Activated T-cell treated with anti-CD3 and anti-CD28 coated beads, Interleukin-2, amount 50 U/mL, for 72 hours (primary cell): ENCODE data around the gene SERINC5. TPM values are rescaled to one million over a fixed set of nuclear protein-coding genes. Genes with fewer than 3 reads are reported as not detected.
"Not testable (repeated sequence)": the region's sequence is repeated elsewhere in the genome, so short reads cannot be mapped to it uniquely, and the experiment has no call there.

Source experiments
- ATAC-seq, 2 donors: fragments of 150-1000 bp; cut with Tn5 transposase; replicated peaks in 1 of 2; 2 replicates each; pipeline ENCODE4 v1.10.0; 2021; ENCODE audit warnings: moderate library complexity in 2 of 2, mild to moderate bottlenecking in 1 of 2
- DNase-seq, 2 donors: peaks; one replicate each; pipeline ENCODE4 v3.0.0; 2021 to 2022; ENCODE audit warnings: mixed read lengths in 1 of 2
- H3K27ac Mint-ChIP-seq: one replicate; pipeline ENCODE4 v1.8.0; 2022; ENCODE audit warnings: mild to moderate bottlenecking, moderate library complexity, mixed read lengths
- H3K27me3 Mint-ChIP-seq: one replicate; pipeline ENCODE4 v1.8.0; 2022; ENCODE audit warnings: low read depth, mixed read lengths
- H3K36me3 Mint-ChIP-seq, 2 donors: one replicate each; pipeline ENCODE4 v1.8.0; 2022; ENCODE audit warnings: mixed read lengths in 2 of 2, mild to moderate bottlenecking in 1 of 2; ENCODE audit not compliant: insufficient read depth in 2 of 2
- H3K4me1 Mint-ChIP-seq: one replicate; pipeline ENCODE4 v1.8.0; 2022; ENCODE audit warnings: low read depth, mixed read lengths
- H3K4me3 Mint-ChIP-seq, 2 donors: one replicate each; pipeline ENCODE4 v1.8.0; 2022; ENCODE audit warnings: mild to moderate bottlenecking in 2 of 2, mixed read lengths in 2 of 2, moderate library complexity in 2 of 2
- H3K9me3 Mint-ChIP-seq, 2 donors: one replicate each; pipeline ENCODE4 v1.8.0; 2022; ENCODE audit warnings: mixed read lengths in 2 of 2
- total RNA-seq, 2 donors: library from RNA; stranded (reverse); gene quantifications; one replicate each; pipeline ENCODE4 v1.2.3, GENCODE V29; 2022

The SERINC5 gene
- total RNA-seq, 2 donors from 2014 or later, result 41.1 to 48.3 TPM

DNA sequence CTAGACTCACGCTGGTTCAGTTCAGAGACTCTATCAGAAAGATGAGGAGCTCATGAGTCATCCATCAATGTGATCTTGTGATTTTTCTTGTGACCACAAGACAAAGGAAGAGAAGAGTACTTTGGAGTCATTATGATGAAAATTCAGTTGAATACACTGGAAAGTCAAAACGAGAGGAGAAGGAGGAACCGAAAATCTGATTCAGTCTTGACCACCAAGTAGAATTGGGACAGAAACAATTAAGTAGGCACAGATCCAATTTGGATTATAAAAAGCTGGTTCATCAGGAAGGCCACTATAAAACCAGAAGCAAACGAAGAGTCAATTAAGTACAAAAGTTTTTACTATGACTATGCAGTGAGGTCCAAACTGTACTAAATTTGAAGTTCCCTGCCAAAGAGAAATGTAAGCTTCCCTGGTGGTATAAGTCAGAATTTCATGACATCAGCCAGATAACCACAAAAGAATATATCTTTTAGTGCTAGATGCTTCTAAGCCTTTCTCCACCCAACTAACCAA lies 129.8 kb downstream of the SERINC5 start:
- peak; percentile 87 to 91 for ATAC-seq
- peak; percentile 42 to 48 for DNase-seq
- peaks cover 3 to 7% of the 10 kb centered on the region in 2 donors for H3K9me3 Mint-ChIP-seq
- H3K27me3 Mint-ChIP-seq, result no peaks in the 10 kb centered on the region
- peaks cover 12 to 14% of the 10 kb centered on the region in 2 donors for H3K36me3 Mint-ChIP-seq
- peaks cover 38% of the 10 kb centered on the region for H3K4me1 Mint-ChIP-seq
- peak overlapping the region; percentile 81 to 82 for H3K4me3 Mint-ChIP-seq
- peak overlapping the region; percentile 27 for H3K27ac Mint-ChIP-seq

GRCh38 chr5:80125022-80125961 lies 130.6 kb downstream of the SERINC5 start:
- Mint-ChIP-seq H3K4me1 (peaks cover 38% of the 10 kb centered on the region), H3K36me3 (peaks cover 7 to 8% of the 10 kb centered on the region in 2 donors), H3K27me3 (no peaks in the 10 kb centered on the region), H3K4me3 (peak overlapping the region; percentile 81 to 82), H3K9me3 (peaks cover 0 to 2% of the 10 kb centered on the region in 2 donors), H3K27ac (peak overlapping the region; percentile 27)
- ATAC-seq (peak; percentile 13 to 26), DNase-seq (no peak)

GRCh38 chr5:80124121-80124918 lies 131.5 kb downstream of the SERINC5 start:
- H3K36me3 Mint-ChIP-seq, result peaks cover 7 to 8% of the 10 kb centered on the region in 2 donors
- no peaks in the 10 kb centered on the region for H3K27me3 Mint-ChIP-seq
- H3K4me3 Mint-ChIP-seq, result peak overlapping the region in 1 of 2 donors; percentile 40
- ATAC-seq (no peak), DNase-seq (no peak)
- no peak overlapping the region for H3K27ac Mint-ChIP-seq
- H3K9me3 Mint-ChIP-seq, result peaks cover 0 to 4% of the 10 kb centered on the region in 2 donors
- H3K4me1 Mint-ChIP-seq, result peaks cover 38% of the 10 kb centered on the region

DNA sequence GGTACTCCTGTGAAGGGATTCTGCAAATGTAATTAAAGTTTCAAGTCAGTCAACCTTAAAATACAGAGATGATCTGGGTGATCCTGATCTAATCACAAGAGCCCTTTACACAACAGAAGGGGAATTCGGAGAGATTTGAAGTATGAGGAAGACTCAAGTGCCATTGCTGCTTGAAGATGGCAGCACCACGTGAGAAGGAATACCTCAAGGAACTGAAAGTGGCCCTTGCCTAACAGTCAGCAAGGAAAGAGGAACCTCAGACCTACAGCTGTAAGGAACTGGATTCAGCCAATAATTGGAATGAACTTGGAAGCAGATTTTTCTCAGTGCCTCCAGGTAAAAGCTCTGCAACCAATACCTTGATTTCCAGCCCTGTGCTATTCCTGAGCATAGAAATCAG lies 133.3 kb downstream of the SERINC5 start:
- ATAC-seq, result no peak
- Mint-ChIP-seq H3K27ac (no peak overlapping the region), H3K4me3 (no peak overlapping the region), H3K27me3 (no peaks in the 10 kb centered on the region), H3K9me3 (peaks cover 2 to 5% of the 10 kb centered on the region in 2 donors), H3K36me3 (peaks cover 11 to 12% of the 10 kb centered on the region in 2 donors), H3K4me1 (peaks cover 36% of the 10 kb centered on the region)
- DNase-seq, result no peak

- peaks cover 30% of the 10 kb centered on the region for H3K4me1 Mint-ChIP-seq
- DNase-seq, result no peak
- no peak overlapping the region for H3K4me3 Mint-ChIP-seq
- H3K27ac Mint-ChIP-seq, result no peak overlapping the region
- H3K36me3 Mint-ChIP-seq, result peaks cover 10 to 16% of the 10 kb centered on the region in 2 donors
- H3K9me3 Mint-ChIP-seq, result peaks cover 2 to 5% of the 10 kb centered on the region in 2 donors
- no peaks in the 10 kb centered on the region for H3K27me3 Mint-ChIP-seq
- no peak for ATAC-seq
Measured at GRCh38 chr5:80119372-80119771, 136.5 kb downstream of the SERINC5 start.

- no peak for DNase-seq
- Mint-ChIP-seq H3K36me3 (peaks cover 10 to 24% of the 10 kb centered on the region in 2 donors), H3K27ac (no peak overlapping the region), H3K4me3 (no peak overlapping the region), H3K27me3 (no peaks in the 10 kb centered on the region), H3K4me1 (peaks cover 24% of the 10 kb centered on the region), H3K9me3 (peaks cover 5 to 11% of the 10 kb centered on the region in 2 donors)
- peak; percentile 28 to 54 for ATAC-seq
Measured at GRCh38 chr5:80117446-80117845, 138.4 kb downstream of the SERINC5 start.

GRCh38 chr5:80116465-80116864 lies 139.4 kb downstream of the SERINC5 start:
- Mint-ChIP-seq H3K27me3 (no peaks in the 10 kb centered on the region), H3K27ac (no peak overlapping the region)
- no peak for DNase-seq

DNA sequence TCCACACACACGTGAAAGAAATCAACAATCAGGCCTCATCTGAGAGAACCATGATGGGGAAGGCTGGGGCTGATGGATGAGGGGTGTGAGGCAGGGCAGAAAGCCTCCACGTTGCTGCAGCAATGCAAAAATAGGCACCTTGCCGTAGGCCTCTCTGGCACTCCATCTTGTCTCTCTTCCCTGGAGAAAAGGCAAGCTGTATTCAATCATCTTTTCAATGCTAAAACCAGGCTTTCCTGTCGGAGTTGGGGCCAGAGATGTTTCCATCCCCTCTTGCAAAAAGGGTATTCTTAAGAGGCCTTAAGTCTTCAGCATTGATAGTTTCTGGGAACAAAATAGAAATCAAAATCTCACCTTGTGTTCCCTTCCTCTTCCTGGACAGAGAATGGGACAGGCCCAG lies 139.8 kb downstream of the SERINC5 start:
- no peak overlapping the region for H3K4me3 Mint-ChIP-seq
- H3K27me3 Mint-ChIP-seq, result no peaks in the 10 kb centered on the region
- H3K9me3 Mint-ChIP-seq, result peaks cover 5 to 11% of the 10 kb centered on the region in 2 donors
- peak in 1 of 2 donors; percentile 8 for ATAC-seq
- DNase-seq, result no peak
- peaks cover 10 to 24% of the 10 kb centered on the region in 2 donors for H3K36me3 Mint-ChIP-seq
- peaks cover 20% of the 10 kb centered on the region for H3K4me1 Mint-ChIP-seq
- H3K27ac Mint-ChIP-seq, result no peak overlapping the region

More at GRCh38 chr5:80116465-80116864, 139.4 kb downstream of the SERINC5 start:
- Mint-ChIP-seq H3K36me3 (peaks cover 10 to 24% of the 10 kb centered on the region in 2 donors), H3K9me3 (peaks cover 5 to 11% of the 10 kb centered on the region in 2 donors), H3K4me1 (peaks cover 20% of the 10 kb centered on the region), H3K4me3 (no peak overlapping the region)
- ATAC-seq, result peak in 1 of 2 donors; percentile 16

GRCh38 chr5:80114860-80115259 lies 141.0 kb downstream of the SERINC5 start:
- Mint-ChIP-seq H3K36me3 (peaks cover 10 to 24% of the 10 kb centered on the region in 2 donors), H3K4me3 (no peak overlapping the region), H3K27me3 (no peaks in the 10 kb centered on the region), H3K4me1 (peaks cover 20% of the 10 kb centered on the region), H3K27ac (no peak overlapping the region), H3K9me3 (peaks cover 5 to 9% of the 10 kb centered on the region in 2 donors)
- DNase-seq (no peak), ATAC-seq (no peak)

- Mint-ChIP-seq H3K36me3 (peaks cover 5 to 12% of the 10 kb centered on the region in 2 donors), H3K4me1 (peaks cover 15% of the 10 kb centered on the region)
- DNase-seq, H3K9me3 Mint-ChIP-seq, H3K27ac Mint-ChIP-seq, H3K27me3 Mint-ChIP-seq, ATAC-seq, H3K4me3 Mint-ChIP-seq: not testable (repeated sequence)
Measured at GRCh38 chr5:80111376-80111990, 144.4 kb downstream of the SERINC5 start.

- H3K9me3 Mint-ChIP-seq, result peaks cover 9 to 10% of the 10 kb centered on the region in 2 donors
- no peak overlapping the region for H3K4me3 Mint-ChIP-seq
- ATAC-seq (peak in 1 of 2 donors; percentile 21), DNase-seq (no peak)
- no peak overlapping the region for H3K27ac Mint-ChIP-seq
- no peaks in the 10 kb centered on the region for H3K27me3 Mint-ChIP-seq
- peaks cover 23% of the 10 kb centered on the region for H3K4me1 Mint-ChIP-seq
- peaks cover 6 to 10% of the 10 kb centered on the region in 2 donors for H3K36me3 Mint-ChIP-seq
Measured at GRCh38 chr5:80109646-80110478, 146.0 kb downstream of the SERINC5 start.

DNA sequence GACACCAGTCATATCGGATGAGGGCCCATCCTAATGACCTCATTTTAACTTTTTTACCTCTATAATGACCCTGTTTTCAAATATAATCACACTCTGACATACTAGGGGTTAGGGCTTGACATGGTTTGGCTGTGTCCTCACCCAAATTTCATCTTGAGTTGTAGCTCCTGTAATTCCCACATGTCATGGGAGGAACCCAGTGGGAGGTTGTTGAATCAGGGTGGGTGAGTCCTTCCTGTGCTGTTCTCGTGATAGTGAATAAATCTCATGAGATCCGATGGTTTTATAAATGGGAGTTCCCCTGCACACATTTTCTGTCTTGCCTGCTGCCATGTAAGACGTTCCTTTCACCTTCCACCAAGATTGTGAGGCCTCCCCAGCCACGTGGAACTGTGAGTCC lies 148.9 kb downstream of the SERINC5 start:
- ATAC-seq, result no peak
- no peak overlapping the region for H3K4me3 Mint-ChIP-seq

More for the DNA sequence above, 148.9 kb downstream of the SERINC5 start:
- H3K36me3 Mint-ChIP-seq, result peaks cover 2% of the 10 kb centered on the region in 2 donors
- H3K9me3 Mint-ChIP-seq, result peaks cover 3 to 7% of the 10 kb centered on the region in 2 donors
- no peak overlapping the region for H3K27ac Mint-ChIP-seq
- peaks cover 52% of the 10 kb centered on the region for H3K4me1 Mint-ChIP-seq
- no peaks in the 10 kb centered on the region for H3K27me3 Mint-ChIP-seq
- DNase-seq, result no peak
